ENCODE results near the gene BHLHE41.

DNA sequence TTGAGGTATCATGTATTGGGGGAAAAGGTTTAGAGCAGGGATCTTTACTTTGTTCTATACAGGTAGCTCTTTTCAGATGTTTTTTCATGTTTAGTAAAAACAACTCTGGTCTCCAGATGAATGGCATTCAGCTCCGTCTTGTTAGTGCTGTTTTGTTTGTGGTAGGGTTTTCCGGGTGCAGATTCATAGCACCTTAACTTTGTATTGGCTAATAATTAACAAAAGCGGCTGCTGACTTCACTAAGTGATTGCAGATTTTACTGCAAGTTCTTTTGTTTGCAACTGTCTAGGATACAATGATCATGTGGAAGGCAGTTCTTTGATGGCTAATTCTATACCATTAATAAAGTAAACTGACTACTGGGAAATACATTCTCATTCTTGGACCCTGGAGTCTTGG, 32.2 kb upstream of the BHLHE41 start:
- no peak for TF ChIP-seq ISL1 (CRISPR knock-in tag; IDR thresholded peaks at IDR 0.05)
- no peak for TF ChIP-seq SNAI2 (CRISPR knock-in tag; IDR thresholded peaks at IDR 0.05)
- TF ChIP-seq ZFP30 (CRISPR knock-in tag; IDR thresholded peaks at IDR 0.05), result no peak
- no peak for TF ChIP-seq OSR1 (CRISPR knock-in tag; IDR thresholded peaks at IDR 0.05)
- no peak for TF ChIP-seq PATZ1 (CRISPR knock-in tag; IDR thresholded peaks at IDR 0.05; ENCODE audit: borderline replicate concordance)
- TF ChIP-seq ARNTL (CRISPR knock-in tag; IDR thresholded peaks at IDR 0.05; ENCODE audit: borderline replicate concordance, low read depth), result no peak
- no peak for TF ChIP-seq CREB5 (CRISPR knock-in tag; IDR thresholded peaks at IDR 0.05; ENCODE audit: low read depth)
- no peak for TF ChIP-seq PPARA (CRISPR knock-in tag; IDR thresholded peaks at IDR 0.05; ENCODE audit: borderline replicate concordance)
- no peak for TF ChIP-seq GLIS3 (CRISPR knock-in tag; IDR thresholded peaks at IDR 0.05)
- no peak for TF ChIP-seq CSDC2 (CRISPR knock-in tag; IDR thresholded peaks at IDR 0.05)

All from SK-N-SH treated with all-trans-retinoic acid at 6 μM for 48 hours (cell line).